Activated CD4-positive, alpha-beta T cell treated with anti-CD3 and anti-CD28 coated beads, Interleukin-2, amount 50 U/mL, for 16 hours (primary cell): ENCODE measurements around the gene KIF26B.

Experiments used
- DNase-seq: peaks from one replicate; pipeline ENCODE4 v3.0.0-alpha.2; 2020

KIF26B gene

GRCh38 chr1:245537992-245538391 lies 383.2 kb downstream of the KIF26B start:
- DNase-seq, result no peak

DNA sequence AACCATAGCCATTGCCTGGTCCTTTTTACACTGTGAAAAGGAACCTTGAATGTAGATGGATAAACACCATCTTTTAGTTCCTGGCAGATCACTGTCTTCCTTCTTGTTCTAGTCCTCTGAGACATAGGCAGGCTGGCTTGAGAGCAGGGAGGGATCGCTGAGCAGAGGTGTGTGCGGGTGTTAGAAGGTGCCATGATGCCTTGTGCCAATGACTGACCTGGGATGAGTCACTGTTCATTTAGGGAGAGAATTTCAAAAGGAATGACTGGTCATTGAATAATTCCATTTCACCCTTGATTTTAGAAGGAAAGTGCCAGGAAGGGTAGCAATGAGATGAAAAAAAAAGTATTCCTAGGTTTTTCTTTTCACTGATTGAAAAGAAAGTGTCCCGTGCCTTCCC lies 383.9 kb downstream of the KIF26B start:
- DNase-seq, result no peak

DNA sequence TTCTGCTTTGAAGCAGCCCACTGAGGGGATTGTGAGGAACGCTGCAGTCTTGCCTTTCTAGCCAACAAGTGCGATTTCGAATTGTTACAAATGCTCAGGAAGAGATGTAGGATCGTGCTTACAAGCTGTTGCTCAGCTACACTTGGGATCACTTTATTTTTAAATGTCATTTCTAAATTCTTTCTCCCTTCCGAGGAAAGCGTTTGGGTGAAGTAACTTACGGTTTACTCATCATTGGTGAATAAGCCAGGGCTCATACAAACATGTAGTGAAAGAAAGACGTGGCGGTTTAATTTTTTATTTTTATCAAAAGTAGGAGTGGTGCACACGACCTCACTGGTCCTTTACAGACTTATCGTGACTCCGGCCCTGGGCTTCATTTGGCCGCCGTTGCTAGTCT lies 386.6 kb downstream of the KIF26B start:
- no peak for DNase-seq

DNA sequence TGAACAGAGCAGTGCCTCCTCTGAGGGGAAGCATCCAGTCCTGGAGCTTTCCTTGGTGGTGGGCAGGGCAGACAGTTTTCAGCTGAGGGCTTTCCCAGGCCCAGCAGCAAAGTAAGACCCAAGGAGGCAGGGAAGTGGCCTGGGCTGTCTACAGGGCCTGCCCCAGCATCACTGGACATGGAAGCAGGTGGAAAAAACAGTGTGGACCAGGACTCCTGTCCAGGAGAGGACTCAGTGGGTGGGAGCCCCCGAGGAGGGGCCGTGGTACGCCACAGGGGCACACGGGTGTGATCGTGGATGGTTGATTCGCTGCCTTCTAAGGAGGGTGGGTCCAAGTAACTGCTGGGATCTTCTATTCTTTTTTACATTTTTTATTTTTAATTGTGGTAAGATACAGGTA lies 387.6 kb downstream of the KIF26B start:
- DNase-seq, result no peak

DNA sequence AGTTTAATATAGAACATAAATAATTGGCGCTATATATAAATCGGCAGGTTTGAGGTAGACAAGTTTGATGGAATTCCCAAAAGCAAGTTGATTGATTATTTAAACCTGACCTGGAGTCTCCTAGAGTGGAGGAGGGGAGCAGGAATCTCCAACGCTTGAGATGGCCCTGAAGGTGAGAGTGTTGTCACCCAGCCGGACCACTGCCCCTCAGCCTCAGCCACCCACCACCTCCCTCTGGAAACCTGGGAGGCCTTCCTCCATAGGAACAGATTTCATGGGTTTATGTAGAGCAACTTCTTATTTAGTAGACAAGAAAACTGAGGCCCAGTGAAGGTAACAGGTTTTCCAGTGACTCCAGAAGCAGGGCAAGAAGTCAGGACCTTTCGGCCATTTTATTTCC lies 389.5 kb downstream of the KIF26B start:
- no peak for DNase-seq

GRCh38 chr1:245546875-245547274 lies 392.1 kb downstream of the KIF26B start:
- no peak for DNase-seq

DNA sequence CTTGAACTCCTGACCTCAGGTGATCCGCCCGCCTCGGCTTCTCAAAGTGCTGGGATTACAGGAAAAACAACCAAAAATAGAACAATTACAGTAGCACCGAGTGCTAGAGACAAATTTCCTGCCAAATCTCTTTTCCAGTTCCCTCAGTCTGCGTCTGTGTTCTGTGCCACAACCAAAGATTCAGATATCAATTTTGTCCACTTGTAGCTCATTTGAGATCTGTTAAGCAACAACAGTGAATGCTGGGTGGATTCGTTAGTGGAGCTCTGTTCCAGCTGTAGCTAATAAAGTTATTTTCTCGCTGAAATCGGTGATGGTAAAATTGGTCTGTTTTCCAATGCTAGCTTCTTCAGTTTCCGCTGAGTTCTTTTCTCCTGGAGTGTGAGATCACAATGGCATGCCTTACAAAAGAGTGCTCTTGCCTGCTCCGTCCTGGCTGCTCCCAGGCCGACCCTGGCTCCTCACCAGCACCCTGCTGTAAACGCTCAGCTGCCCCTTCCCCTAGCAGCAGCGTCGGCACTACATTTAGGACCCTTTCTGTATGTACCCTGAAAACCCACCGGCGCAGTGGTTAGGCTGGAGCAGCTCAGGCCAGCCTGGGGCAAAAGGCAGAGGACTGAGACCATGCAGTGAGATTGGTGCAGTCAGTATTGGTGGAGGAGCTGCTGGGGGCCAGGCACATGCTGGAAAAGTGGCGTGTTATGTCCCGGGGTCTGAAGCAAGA lies 395.4 kb downstream of the KIF26B start:
- DNase-seq, result no peak

GRCh38 chr1:245550720-245551043 lies 395.9 kb downstream of the KIF26B start:
- DNase-seq, result no peak

DNA sequence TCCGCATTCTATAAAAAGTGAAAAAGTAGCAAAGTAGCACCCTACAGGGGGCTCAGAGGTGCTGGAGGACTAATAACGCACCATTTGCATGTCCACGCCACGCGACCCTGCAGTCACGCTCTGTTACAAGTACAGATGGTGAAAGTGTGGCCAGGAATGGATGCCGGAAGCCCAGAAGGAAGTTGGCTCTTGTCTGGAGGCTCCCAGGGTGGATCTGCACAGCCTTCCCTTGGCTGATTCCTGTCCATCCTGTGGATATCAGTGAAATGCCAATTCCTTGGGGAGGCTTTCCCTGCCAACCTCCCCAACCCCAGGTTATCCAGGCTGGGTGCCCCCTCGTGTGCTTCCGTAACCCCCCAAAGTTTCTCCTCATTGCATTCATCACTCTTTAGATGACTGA lies 396.8 kb downstream of the KIF26B start:
- no peak for DNase-seq

GRCh38 chr1:245552331-245552730 lies 397.5 kb downstream of the KIF26B start:
- no peak for DNase-seq

DNA sequence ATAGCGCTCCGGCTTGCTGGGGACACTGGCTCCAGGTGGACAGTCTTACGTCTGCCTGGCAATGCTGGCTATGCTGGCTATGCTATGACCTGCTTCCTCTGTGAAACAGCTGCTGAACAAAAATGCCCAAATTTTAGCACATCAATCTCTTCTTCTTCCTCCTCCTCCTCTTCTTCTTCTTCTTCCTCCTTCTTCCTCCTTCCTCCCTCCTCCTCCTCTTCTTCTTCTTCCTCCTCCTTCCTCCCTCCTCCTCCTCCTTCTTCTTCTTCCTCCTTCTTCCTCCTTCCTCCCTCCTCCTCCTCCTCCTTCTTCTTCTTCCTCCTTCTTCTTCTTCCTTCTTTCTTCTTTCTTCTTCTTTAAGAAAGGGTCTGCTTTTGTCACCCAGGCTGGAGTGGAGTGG lies 401.3 kb downstream of the KIF26B start:
- DNase-seq, result no peak

GRCh38 chr1:245558069-245558468 lies 403.3 kb downstream of the KIF26B start:
- no peak for DNase-seq

DNA sequence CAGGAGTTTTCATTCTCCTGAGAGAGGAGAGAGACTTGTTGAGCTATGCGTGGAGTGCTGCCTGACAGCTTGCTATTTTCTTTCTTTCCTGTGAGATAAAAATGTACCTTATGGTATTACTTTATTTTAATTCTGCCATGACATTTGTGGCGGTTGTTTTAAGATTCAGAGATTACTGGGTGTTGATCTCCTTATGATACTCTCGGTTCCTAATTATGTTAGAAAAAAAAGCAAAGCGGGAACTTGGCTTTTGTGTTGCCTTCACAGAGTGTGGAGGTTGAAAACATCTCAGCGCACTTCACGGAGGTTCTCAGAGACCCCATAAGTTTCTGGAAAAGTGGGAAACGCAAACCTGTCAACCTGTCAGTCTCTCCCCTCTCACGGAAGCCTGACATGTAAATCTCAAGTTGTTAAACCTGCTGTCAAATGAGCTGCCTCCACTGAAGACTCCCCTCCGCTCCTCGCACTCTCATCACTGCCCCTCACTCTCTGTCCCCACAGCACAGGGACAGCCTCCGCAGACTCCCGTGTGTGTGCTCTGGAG lies 405.6 kb downstream of the KIF26B start:
- no peak for DNase-seq

GRCh38 chr1:245561665-245562234 lies 407.0 kb downstream of the KIF26B start:
- DNase-seq, result no peak

GRCh38 chr1:245566134-245566533 lies 411.3 kb downstream of the KIF26B start:
- no peak for DNase-seq

- no peak for DNase-seq
These were observed 412.2 kb downstream of the KIF26B start for GRCh38 chr1:245566952-245567351.

DNA sequence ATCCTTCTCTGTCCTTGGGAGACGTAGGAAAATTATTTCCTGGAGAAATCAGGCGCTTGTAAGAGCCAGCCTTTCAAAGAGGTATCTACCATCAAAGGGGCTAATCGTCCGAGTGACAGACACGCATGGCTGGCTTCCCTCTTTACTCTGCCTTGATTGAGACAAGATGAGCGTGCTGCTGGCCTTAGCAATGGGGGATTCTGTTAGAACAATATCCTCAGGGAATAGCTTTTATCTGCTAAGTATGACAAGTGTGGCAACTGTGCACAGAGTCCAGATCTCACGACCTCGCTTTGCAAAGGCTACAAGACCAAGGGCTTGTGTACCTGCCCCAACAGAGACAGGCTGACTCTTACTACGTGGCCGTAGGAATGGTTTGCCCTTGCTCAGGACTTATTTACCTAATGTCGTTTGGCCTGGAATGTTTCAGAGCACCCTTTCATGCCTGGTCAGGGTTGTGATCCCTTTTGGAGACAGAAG lies 417.1 kb downstream of the KIF26B start:
- DNase-seq, result no peak

DNA sequence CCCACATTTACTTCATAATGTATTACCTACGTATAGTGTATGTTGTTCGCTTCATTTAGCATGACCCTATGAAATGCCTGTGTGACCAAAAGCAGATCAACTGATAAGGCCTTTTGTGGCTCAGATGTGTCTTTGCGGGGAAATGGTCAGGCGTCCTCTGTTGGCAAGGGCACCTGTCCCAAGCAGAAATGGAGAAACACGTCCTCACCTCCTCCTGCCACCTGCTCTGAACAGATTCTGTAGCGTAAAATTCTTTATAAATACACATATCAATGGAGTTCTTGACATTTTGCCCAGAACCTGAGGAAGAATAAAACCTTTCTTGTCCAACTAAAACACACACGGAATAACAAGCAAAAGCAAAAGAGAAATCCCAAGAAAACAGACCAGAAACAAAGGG lies 417.9 kb downstream of the KIF26B start:
- no peak for DNase-seq

DNA sequence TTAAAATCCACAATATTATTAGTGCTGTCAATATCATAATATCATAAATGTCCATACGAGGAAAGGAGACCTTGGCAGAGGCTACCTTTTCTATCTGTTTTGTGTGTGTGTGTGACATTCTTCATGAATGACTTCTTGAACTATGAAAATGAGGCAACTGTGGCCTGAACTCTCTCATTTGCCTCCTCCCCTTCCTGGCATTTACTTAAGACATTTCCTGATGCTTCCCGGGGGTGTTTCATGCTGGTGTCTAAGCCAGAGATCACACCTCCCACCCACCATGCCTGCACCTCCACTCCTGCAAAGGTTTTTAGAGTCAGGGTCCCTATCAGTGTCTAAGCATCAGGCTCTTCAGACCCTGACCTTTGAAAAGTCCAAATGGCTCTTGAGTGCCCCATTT lies 420.9 kb downstream of the KIF26B start:
- no peak for DNase-seq

GRCh38 chr1:245576323-245576722 lies 421.5 kb downstream of the KIF26B start:
- DNase-seq, result no peak

DNA sequence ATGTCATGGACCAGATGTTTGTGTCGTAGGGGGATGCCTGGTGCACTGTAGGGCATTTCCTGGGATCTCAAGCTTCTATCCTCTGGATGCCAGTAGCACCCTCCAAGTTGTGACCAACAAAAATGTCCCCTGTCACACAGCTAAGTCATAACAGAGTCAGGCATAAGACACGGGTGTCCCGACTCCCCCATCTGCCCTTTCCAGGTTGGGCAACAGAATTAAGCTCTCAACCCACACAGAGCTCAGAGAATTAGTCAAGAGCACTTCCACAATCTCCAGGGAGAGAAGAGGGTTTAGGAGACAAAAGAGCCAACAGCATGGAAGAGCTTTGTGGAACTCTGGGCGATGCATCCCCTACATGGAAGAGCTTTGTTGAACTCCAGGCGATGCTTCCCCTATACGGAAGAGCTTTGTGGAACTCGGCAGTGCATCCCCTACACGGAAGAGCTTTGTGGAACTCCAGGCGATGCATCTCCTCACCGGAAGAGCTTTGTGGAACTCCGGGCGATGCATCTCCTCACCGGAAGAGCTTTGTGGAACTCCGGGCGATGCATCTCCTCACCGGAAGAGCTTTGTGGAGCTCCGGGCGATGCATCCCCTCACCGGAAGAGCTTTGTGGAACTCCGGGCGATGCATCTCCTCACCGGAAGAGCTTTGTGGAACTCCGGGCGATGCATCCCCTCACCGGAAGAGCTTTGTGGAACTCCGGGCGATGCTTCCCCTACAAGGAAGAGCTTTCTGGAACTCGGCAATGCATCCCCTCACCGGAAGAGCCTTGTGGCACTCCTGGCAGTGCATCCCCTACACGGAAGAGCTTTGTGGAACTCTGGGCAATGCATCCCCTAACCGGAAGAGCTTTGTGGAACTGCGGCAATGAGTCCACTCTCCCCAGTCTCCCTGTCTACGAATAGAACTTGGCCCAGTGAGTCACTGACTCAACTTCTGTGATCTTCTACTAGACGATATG lies 422.7 kb downstream of the KIF26B start:
- DNase-seq, result no peak

DNA sequence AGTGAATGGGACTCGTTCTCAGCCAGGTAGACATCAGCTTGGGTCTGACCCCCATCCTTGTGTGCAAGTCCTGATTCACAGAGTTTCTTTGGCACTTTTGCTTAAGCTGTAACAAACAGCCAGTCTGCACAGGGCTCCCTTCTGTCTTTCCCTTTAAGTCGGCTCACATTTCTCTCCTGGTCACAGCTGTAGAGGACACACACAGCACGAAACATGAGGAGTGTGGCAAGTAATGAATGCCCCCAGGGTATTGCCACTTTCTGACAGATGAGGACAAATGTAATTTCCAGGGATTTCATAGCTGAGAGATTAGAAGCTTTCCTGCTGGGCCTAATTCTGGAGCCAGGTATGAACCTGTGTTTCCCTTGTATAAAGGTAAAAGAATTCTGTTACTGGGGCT lies 423.5 kb downstream of the KIF26B start:
- DNase-seq, result no peak

GRCh38 chr1:245578771-245579170 lies 424.0 kb downstream of the KIF26B start:
- DNase-seq, result no peak

GRCh38 chr1:245579881-245580280 lies 425.1 kb downstream of the KIF26B start:
- DNase-seq, result no peak
